Activated CD8-positive, alpha-beta memory T cell treated with anti-CD3 and anti-CD28 coated beads, Interleukin-2, amount 50 U/mL, for 1 hour (primary cell): Measurements from ENCODE around the gene TBCD.

Source experiments
- DNase-seq: peaks from one replicate; pipeline ENCODE4 v3.0.0-alpha.2; 2020; ENCODE audit errors: extremely low read depth

TBCD gene

GRCh38 chr17:82937411-82938371, 185.8 kb downstream of the TBCD start:
- no peak for DNase-seq

- no peak for DNase-seq
Measured at GRCh38 chr17:82938486-82938872, 186.6 kb downstream of the TBCD start.

GRCh38 chr17:82938873-82939620, 187.2 kb downstream of the TBCD start:
- DNase-seq = no peak

- DNase-seq = no peak
Measured at GRCh38 chr17:82939621-82940135, 187.8 kb downstream of the TBCD start.

- no peak for DNase-seq
Measured at GRCh38 chr17:82940226-82941020, 188.6 kb downstream of the TBCD start.

- no peak for DNase-seq
Measured at GRCh38 chr17:82941021-82942001, 189.4 kb downstream of the TBCD start.

- DNase-seq = no peak
Measured at GRCh38 chr17:82942166-82943130, 190.6 kb downstream of the TBCD start.

- no peak for DNase-seq
Measured at GRCh38 chr17:82943339-82943738, 191.5 kb downstream of the TBCD start.

- DNase-seq = no peak
Measured at GRCh38 chr17:82943751-82944150, 191.9 kb downstream of the TBCD start.

GRCh38 chr17:82944990-82945389, 193.1 kb downstream of the TBCD start:
- DNase-seq = no peak

GRCh38 chr17:82946081-82946480, 194.2 kb downstream of the TBCD start:
- DNase-seq = no peak

GRCh38 chr17:82947051-82947991, 195.5 kb downstream of the TBCD start:
- no peak for DNase-seq

GRCh38 chr17:82948081-82948511, 196.2 kb downstream of the TBCD start:
- DNase-seq = no peak

- no peak for DNase-seq
Measured at GRCh38 chr17:82948957-82949356, 197.1 kb downstream of the TBCD start.

- no peak for DNase-seq
Measured at GRCh38 chr17:82949361-82949760, 197.5 kb downstream of the TBCD start.

GRCh38 chr17:82949984-82950383, 198.1 kb downstream of the TBCD start:
- DNase-seq = no peak

GRCh38 chr17:82950525-82951102, 198.7 kb downstream of the TBCD start:
- no peak for DNase-seq

- DNase-seq = no peak
Measured at GRCh38 chr17:82952019-82952418, 200.2 kb downstream of the TBCD start.
